HS-27A (cell line): ENCODE measurements around the gene PDGFB.

Experiments
- DNase-seq: peaks from one replicate; pipeline ENCODE4 v3.0.0-alpha.2; 2012; ENCODE audit warnings: low read depth, missing footprints

The PDGFB gene

GRCh38 chr22:39244496-39245129, at the start of gene PDGFB:
TSS of gene PDGFB (minus strand) at chr22:39244982. CDS start at chr22:39243963, 1,019 bp downstream.
- DNase-seq, result no peak

- no peak for DNase-seq
Measured at GRCh38 chr22:39293766-39294368, 49.1 kb upstream of the PDGFB start.

GRCh38 chr22:39292561-39293074, 47.8 kb upstream of the PDGFB start:
- DNase-seq, result peak; percentile 88

- peak; percentile 60 for DNase-seq
Measured at GRCh38 chr22:39292031-39292462, 47.3 kb upstream of the PDGFB start.

- DNase-seq, result no peak
Measured at GRCh38 chr22:39291523-39291922, 46.7 kb upstream of the PDGFB start.

GRCh38 chr22:39290724-39291161, 46.0 kb upstream of the PDGFB start:
- no peak for DNase-seq

- DNase-seq, result no peak
Measured at GRCh38 chr22:39289975-39290720, 45.4 kb upstream of the PDGFB start.

GRCh38 chr22:39289533-39289932, 44.8 kb upstream of the PDGFB start:
- no peak for DNase-seq

GRCh38 chr22:39288135-39288898, 43.5 kb upstream of the PDGFB start:
- no peak for DNase-seq

- DNase-seq, result no peak
Measured at GRCh38 chr22:39287076-39287725, 42.4 kb upstream of the PDGFB start.

GRCh38 chr22:39284983-39285382, 40.2 kb upstream of the PDGFB start:
- no peak for DNase-seq

GRCh38 chr22:39284142-39284980, 39.6 kb upstream of the PDGFB start:
- DNase-seq, result no peak

- peak; percentile 72 for DNase-seq
Measured at GRCh38 chr22:39283322-39284141, 38.8 kb upstream of the PDGFB start.

GRCh38 chr22:39282645-39283321, 38.0 kb upstream of the PDGFB start:
- DNase-seq, result no peak

GRCh38 chr22:39281126-39281525, 36.3 kb upstream of the PDGFB start:
- DNase-seq, result no peak

GRCh38 chr22:39280250-39280649, 35.5 kb upstream of the PDGFB start:
- DNase-seq, result no peak

GRCh38 chr22:39279170-39279850, 34.5 kb upstream of the PDGFB start:
- no peak for DNase-seq

GRCh38 chr22:39278040-39278439, 33.3 kb upstream of the PDGFB start:
- no peak for DNase-seq
